Measurements from ENCODE around the gene MAP1LC3B.
"Not testable (repeated sequence)": the region's sequence is repeated elsewhere in the genome, so short reads cannot be mapped to it uniquely, and the experiment has no call there.

MAP1LC3B gene

GRCh38 chr16:87366930-87367329, 25.2 kb upstream of the MAP1LC3B start:
- ATAC-seq (replicated peaks) (no peak), DNase-seq (no peak)
- H3K36me3 Mint-ChIP-seq, result peaks cover 24 to 27% of the 10 kb centered on the region in 2 donors
- peaks cover 46 to 65% of the 10 kb centered on the region in 2 donors for H3K4me1 Mint-ChIP-seq
- no peaks in the 10 kb centered on the region for H3K27me3 Mint-ChIP-seq
- no peaks in the 10 kb centered on the region for H3K9me3 Mint-ChIP-seq
- H3K27ac Mint-ChIP-seq, result no peak overlapping the region
- H3K4me3 Mint-ChIP-seq, result no peak overlapping the region

- ATAC-seq (replicated peaks), result no peak
- no peak for DNase-seq
- H3K27ac Mint-ChIP-seq, result peak overlapping the region; percentile 25
- H3K9me3 Mint-ChIP-seq, result no peaks in the 10 kb centered on the region
- H3K27me3 Mint-ChIP-seq, result no peaks in the 10 kb centered on the region
- no peak overlapping the region for H3K4me3 Mint-ChIP-seq
- H3K36me3 Mint-ChIP-seq, result peaks cover 24 to 27% of the 10 kb centered on the region in 2 donors
- peaks cover 46 to 65% of the 10 kb centered on the region in 2 donors for H3K4me1 Mint-ChIP-seq
Measured at GRCh38 chr16:87367529-87367928, 24.6 kb upstream of the MAP1LC3B start.

DNA sequence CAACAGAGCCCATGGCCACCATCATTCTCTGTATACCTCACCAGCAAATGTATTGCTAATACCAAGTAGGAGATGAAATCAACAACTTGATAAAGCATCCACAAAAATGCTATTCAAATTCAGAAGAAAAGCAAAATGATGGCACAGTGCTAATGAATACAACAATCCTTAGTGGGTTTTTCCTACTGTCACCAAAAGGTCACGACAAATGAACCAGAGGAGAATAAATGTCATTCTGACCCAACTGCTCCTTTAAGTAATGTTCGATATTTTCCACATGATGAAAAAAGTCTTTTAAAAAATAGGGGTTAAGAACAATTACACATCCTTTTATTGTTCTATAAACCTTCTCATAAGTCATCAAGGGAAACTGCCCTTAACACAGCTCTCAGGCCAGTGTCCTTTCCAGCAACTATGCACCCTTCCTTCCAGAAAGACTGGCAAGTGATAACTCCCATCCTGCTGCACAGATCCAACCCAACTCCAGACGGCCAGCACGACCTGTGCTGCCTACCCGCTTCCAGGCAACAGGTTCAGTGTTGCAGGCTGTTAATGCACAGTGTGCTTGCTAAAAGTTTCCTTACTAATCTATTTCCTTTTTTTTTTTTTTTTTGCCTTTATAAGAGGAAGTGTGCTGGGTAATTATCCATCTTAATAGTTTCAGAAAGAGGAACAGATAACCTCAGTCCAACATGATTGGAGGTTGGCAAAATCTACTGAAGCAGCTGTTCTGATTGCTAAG, 23.9 kb upstream of the MAP1LC3B start:
- peaks cover 46 to 65% of the 10 kb centered on the region in 2 donors for H3K4me1 Mint-ChIP-seq
- peak overlapping the region; percentile 51 for H3K27ac Mint-ChIP-seq
- H3K9me3 Mint-ChIP-seq, result no peaks in the 10 kb centered on the region
- ATAC-seq (replicated peaks) (peak; percentile 71 to 90), DNase-seq (no peak)
- H3K36me3 Mint-ChIP-seq, result peaks cover 24 to 27% of the 10 kb centered on the region in 2 donors
- no peaks in the 10 kb centered on the region for H3K27me3 Mint-ChIP-seq
- H3K4me3 Mint-ChIP-seq, result peak overlapping the region; percentile 66 to 76

DNA sequence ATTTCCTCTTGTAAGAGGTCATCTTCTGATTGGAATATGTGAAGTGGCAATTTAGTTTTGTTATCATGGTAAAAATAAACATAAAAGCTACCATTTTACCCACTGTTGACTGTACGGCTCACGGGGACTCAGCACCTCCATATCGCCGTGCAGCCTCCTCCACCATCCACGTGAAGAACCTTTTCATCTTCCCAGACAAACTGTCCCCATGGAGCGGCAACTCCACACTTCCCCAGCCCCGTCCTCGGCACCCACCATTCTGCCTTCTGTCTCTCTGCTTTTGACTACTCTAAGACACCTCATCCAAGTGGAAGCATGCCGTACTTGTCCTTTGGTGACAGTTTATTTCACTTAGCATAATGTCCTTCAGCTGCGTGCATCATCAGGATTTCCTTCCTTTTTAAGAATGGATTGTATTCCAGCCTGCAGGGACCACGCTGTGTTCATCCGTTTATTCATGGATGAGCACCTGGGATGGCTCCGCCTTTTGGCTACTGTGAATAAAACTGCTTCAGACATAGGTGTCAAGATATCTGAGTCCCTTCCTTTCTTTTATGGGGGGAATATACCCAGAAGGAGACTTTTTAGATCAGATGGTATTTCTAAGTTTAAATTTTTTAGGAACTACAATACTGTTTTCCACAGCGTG, 22.9 kb upstream of the MAP1LC3B start:
- Mint-ChIP-seq H3K4me3 (peak overlapping the region; percentile 10 to 57), H3K9me3 (no peaks in the 10 kb centered on the region), H3K36me3 (peaks cover 19 to 27% of the 10 kb centered on the region in 2 donors), H3K27ac (peak overlapping the region; percentile 51), H3K4me1 (peaks cover 50 to 67% of the 10 kb centered on the region in 2 donors), H3K27me3 (no peaks in the 10 kb centered on the region)
- DNase-seq (no peak), ATAC-seq (replicated peaks) (no peak)

DNA sequence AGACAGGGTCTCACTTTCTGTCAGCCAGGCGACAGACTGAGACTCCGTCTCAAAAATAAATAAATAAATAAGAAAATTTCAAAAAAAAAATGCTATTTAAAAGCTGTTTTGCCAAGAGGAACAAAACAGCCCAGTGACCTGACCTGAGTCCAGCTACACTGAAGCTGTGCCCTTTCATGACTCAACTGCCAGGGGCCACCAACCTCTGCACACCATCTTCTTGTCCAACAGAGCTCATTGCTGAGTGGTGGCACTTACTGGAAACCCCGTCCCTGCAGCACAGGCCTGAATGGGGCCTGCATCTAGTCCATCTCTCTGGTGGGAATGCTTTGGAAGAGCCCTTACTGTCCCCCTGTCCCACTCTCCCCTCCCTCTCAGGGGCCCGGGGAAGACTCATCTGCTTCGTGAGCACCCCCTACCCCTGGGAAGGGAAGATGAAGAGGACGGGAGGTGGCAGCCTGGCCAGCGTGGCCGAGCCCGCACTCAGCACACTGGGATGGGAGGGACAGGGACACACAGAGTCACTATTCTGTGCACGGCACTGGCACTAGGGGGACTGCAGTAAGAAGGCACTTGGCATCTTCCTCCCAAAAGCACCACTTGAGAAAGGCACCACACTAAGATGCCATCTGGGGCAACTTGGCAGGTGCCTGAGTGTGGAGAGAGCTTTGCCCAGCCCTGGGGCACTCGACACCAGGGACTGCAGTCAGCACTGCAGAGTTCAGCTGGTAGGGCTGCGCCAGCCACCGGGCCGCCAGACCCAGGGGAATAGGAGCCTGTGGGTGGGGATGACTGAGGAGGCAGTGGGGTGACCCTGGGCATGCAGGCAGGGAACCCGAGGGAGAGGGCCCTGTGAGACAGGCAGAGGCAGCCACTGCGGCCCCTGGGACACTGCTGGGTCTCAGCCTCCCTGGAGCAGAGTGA, 22.1 kb upstream of the MAP1LC3B start:
- no peak overlapping the region for H3K27ac Mint-ChIP-seq
- H3K36me3 Mint-ChIP-seq, result peaks cover 19 to 26% of the 10 kb centered on the region in 2 donors
- H3K9me3 Mint-ChIP-seq, result no peaks in the 10 kb centered on the region
- H3K27me3 Mint-ChIP-seq, result no peaks in the 10 kb centered on the region
- H3K4me3 Mint-ChIP-seq, result no peak overlapping the region
- DNase-seq (no peak), ATAC-seq (replicated peaks) (no peak)
- peaks cover 43 to 59% of the 10 kb centered on the region in 2 donors for H3K4me1 Mint-ChIP-seq

GRCh38 chr16:87371261-87371866, 20.8 kb upstream of the MAP1LC3B start:
- Mint-ChIP-seq H3K9me3 (no peaks in the 10 kb centered on the region), H3K4me1 (peaks cover 45 to 63% of the 10 kb centered on the region in 2 donors), H3K27me3 (no peaks in the 10 kb centered on the region), H3K36me3 (peaks cover 22 to 27% of the 10 kb centered on the region in 2 donors), H3K4me3 (no peak overlapping the region), H3K27ac (no peak overlapping the region)
- ATAC-seq (replicated peaks), result no peak
- no peak for DNase-seq

- Mint-ChIP-seq H3K27ac (no peak overlapping the region), H3K27me3 (no peaks in the 10 kb centered on the region), H3K36me3 (peaks cover 18 to 28% of the 10 kb centered on the region in 2 donors), H3K4me3 (no peak overlapping the region), H3K4me1 (peaks cover 40 to 60% of the 10 kb centered on the region in 2 donors), H3K9me3 (no peaks in the 10 kb centered on the region)
- DNase-seq (no peak), ATAC-seq (replicated peaks) (no peak)
Measured at GRCh38 chr16:87372305-87372704, 19.8 kb upstream of the MAP1LC3B start.

- ATAC-seq (replicated peaks), result no peak
- Mint-ChIP-seq H3K27me3 (no peaks in the 10 kb centered on the region), H3K4me1 (peaks cover 28 to 45% of the 10 kb centered on the region in 2 donors)
Measured at GRCh38 chr16:87374313-87374712, 17.8 kb upstream of the MAP1LC3B start.

DNA sequence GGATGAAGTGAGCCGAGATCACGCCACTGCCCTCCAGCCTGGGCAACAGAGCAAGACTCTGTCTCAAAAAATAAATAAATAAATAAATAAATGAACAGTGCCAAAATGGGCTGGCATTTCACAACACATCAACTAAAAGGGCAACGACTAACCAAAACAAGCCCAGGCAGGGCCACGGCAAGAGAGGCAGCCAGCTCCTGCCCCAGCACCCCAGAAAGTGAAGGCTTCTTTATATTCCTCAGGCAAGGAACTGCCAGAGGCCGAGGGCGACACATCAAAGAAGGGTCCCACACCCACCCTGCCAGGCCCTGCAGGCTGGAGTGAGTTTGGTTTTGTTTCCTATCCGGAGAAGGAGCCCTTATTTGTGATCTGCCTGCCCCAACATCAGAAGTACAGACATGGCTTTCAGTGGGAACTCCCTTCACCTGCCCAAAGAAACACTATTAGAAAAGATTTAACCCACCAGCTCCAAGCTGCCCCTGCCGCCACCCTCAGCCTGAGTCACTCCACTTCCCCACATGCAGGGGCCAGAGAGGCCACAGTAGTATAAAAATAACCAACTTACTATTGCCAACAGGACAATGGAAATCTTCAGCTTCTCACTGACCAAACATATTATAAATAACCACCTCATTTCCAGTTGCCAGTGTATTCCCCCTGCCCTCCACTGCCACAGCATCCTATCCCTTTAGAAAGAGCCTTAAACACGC, 16.6 kb upstream of the MAP1LC3B start:
- no peak overlapping the region for H3K27ac Mint-ChIP-seq
- H3K4me3 Mint-ChIP-seq, result no peak overlapping the region
- DNase-seq, result no peak
- peaks cover 22 to 42% of the 10 kb centered on the region in 2 donors for H3K4me1 Mint-ChIP-seq
- H3K9me3 Mint-ChIP-seq, result no peaks in the 10 kb centered on the region
- H3K27me3 Mint-ChIP-seq, result no peaks in the 10 kb centered on the region
- ATAC-seq (replicated peaks), result no peak
- H3K36me3 Mint-ChIP-seq, result peaks cover 21 to 25% of the 10 kb centered on the region in 2 donors

More at GRCh38 chr16:87374313-87374712, 17.8 kb upstream of the MAP1LC3B start:
- no peak for DNase-seq
- Mint-ChIP-seq H3K27ac (no peak overlapping the region), H3K9me3 (no peaks in the 10 kb centered on the region), H3K4me3 (no peak overlapping the region), H3K36me3 (peaks cover 21 to 25% of the 10 kb centered on the region in 2 donors)

- peaks cover 16 to 32% of the 10 kb centered on the region in 2 donors for H3K36me3 Mint-ChIP-seq
- H3K27me3 Mint-ChIP-seq, result no peaks in the 10 kb centered on the region
- no peak overlapping the region for H3K27ac Mint-ChIP-seq
- peaks cover 23 to 43% of the 10 kb centered on the region in 2 donors for H3K4me1 Mint-ChIP-seq
- no peak overlapping the region for H3K4me3 Mint-ChIP-seq
- H3K9me3 Mint-ChIP-seq, result no peaks in the 10 kb centered on the region
- no peak for DNase-seq
- no peak for ATAC-seq (replicated peaks)
Measured at GRCh38 chr16:87376660-87377059, 15.5 kb upstream of the MAP1LC3B start.

- H3K9me3 Mint-ChIP-seq; H3K27me3 Mint-ChIP-seq; DNase-seq; H3K27ac Mint-ChIP-seq; ATAC-seq (replicated peaks); H3K4me3 Mint-ChIP-seq: not testable (repeated sequence)
- H3K4me1 Mint-ChIP-seq, result peaks cover 26 to 58% of the 10 kb centered on the region in 2 donors
- peaks cover 20 to 32% of the 10 kb centered on the region in 2 donors for H3K36me3 Mint-ChIP-seq
Measured at GRCh38 chr16:87379312-87379752, 12.8 kb upstream of the MAP1LC3B start.

- Mint-ChIP-seq H3K9me3 (peaks cover 0 to 2% of the 10 kb centered on the region in 2 donors), H3K4me1 (peaks cover 31 to 67% of the 10 kb centered on the region in 2 donors), H3K27me3 (peaks cover 4 to 6% of the 10 kb centered on the region in 2 donors), H3K4me3 (no peak overlapping the region), H3K27ac (no peak overlapping the region), H3K36me3 (peaks cover 20 to 32% of the 10 kb centered on the region in 2 donors)
- ATAC-seq (replicated peaks), result no peak
- DNase-seq, result no peak
Measured at GRCh38 chr16:87380403-87380802, 11.7 kb upstream of the MAP1LC3B start.

GRCh38 chr16:87380881-87381280, 11.3 kb upstream of the MAP1LC3B start:
- H3K36me3 Mint-ChIP-seq, result peaks cover 15 to 27% of the 10 kb centered on the region in 2 donors
- no peak for DNase-seq
- H3K4me1 Mint-ChIP-seq, result peaks cover 28 to 67% of the 10 kb centered on the region in 2 donors
- H3K9me3 Mint-ChIP-seq, result peaks cover 0 to 2% of the 10 kb centered on the region in 2 donors
- no peak for ATAC-seq (replicated peaks)
- peaks cover 4 to 6% of the 10 kb centered on the region in 2 donors for H3K27me3 Mint-ChIP-seq
- H3K4me3 Mint-ChIP-seq, result peak overlapping the region; percentile 11 to 53
- H3K27ac Mint-ChIP-seq, result peak overlapping the region; percentile 34

All from stimulated activated naive B cell treated with anti-CD40 and anti-IgM and Interleukin-4, amounts not matched to agents 10 μg/mL and 1 μg/mL and 100 μg/mL, for 72 hours (primary cell).